ENCODE measurements around the gene NCAN.

Gene NCAN

GRCh38 chr19:19262190-19263057 is 50.7 kb downstream of the NCAN start:
- DNase-seq: no peak

GRCh38 chr19:19263886-19264487 is 52.2 kb downstream of the NCAN start:
- no peak for DNase-seq

DNA sequence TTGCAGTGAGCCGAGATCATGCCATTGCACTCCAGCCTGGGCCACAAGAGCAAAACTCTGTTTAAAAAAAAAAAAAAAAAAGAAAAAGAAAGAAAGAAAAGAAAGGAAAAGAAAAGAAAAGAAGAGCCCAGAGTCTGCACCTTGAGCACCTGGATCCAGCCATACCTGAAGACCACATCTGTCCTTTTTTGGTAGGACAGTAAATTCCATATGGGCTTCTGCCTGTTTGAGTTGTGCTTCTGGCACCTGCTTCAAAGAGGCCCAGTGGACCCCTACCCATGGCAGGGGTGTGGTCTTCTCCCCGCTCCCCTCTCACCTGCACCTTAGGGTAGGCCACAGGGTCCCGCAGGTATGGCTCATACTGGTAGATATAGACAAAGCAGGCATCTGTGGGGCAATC is 55.5 kb downstream of the NCAN start:
- DNase-seq: no peak

GRCh38 chr19:19268453-19269385 is 57.0 kb downstream of the NCAN start:
- no peak for DNase-seq

DNA sequence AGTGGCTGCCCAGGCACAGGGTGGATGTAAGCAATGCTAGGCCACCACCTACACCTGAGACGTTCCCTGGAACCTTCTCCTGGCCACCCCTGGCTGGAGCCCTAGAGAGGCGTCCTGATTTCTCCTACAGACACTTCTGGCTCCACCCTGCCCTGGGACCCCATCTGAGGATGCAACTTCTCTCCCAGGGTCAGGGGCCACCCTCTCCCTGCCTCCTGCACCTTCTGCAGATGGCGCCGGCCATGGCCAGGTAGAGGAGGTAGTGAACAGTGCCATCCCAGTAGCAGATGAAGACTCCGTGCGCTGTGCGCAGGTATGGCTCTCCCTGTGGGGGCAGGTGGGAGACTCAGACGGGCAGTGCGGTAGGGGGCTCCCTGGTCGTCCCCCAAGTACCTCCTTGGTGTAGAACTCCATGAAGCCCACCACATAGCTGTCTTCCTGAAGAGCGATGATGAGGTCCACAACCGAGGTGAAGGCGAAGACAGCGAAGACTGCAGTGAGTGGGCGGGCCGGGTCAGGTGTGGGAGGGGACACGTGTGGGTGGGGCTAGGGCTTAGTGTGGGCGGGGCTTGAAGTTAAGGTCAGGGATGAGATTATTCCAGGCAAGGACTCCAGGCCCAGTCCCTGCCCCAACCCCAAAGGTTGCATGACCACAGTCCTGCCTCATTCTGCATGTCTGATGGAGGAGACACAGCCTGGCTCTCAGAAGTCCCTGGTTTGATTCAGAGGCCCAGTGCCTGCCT is 58.4 kb downstream of the NCAN start:
- no peak for DNase-seq

- no peak for DNase-seq
Measured at GRCh38 chr19:19270749-19271571, 59.2 kb downstream of the NCAN start.

DNA sequence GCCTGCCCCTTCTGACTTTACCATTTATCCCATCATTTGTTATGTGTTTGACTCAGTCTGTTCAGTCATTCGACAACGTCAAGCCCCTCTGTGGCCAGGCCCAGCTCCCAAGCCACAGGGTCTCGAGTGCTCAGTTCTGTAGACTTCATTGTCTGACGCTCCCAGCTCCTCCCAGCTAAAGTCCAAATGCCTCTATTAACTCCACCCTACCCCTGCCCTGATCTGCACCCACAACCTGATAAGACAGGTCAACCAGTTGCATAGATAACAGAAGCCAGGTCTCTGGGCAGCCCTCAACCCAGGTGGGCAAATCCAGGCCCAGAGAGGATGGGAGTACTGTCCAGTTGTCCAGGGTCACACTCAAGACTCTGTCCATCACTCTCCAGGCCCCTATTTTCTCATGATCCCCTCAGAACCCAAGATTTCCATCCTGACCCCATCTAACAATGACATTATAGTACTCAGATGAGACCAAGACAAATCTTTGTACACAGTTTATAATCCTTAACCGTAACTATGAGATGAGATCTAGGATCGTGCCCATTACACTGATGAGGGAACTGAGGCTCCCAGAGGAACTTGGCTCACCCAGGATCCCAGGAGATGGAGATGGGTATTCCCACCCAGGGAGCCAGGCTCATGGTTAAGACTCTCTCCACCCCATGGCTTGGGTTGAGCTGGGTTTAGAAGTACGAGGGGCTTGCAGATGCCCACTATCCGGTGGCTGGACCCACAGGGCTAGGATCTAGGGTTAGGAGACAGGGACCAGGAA is 60.3 kb downstream of the NCAN start:
- DNase-seq: no peak

DNA sequence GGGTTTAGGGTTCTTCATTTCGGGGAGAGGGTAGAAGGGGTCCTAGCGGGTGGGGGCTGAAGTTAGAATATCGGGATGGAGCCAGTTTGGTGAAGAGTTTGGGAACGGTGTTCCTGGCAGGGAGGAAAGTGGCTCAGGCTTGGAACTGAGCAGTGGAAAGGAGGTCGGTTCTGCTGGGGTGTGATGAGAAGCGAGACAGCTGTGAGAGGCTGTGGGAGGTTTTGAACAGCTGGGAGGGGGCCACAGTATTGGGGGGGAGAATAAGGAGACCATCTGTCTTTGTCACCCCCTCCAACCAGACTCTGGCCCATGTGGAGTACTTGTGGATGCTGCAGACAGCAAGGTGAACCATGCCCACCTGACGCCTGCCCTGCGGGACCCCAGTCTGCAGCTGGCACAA is 62.4 kb downstream of the NCAN start:
- no peak for DNase-seq

DNA sequence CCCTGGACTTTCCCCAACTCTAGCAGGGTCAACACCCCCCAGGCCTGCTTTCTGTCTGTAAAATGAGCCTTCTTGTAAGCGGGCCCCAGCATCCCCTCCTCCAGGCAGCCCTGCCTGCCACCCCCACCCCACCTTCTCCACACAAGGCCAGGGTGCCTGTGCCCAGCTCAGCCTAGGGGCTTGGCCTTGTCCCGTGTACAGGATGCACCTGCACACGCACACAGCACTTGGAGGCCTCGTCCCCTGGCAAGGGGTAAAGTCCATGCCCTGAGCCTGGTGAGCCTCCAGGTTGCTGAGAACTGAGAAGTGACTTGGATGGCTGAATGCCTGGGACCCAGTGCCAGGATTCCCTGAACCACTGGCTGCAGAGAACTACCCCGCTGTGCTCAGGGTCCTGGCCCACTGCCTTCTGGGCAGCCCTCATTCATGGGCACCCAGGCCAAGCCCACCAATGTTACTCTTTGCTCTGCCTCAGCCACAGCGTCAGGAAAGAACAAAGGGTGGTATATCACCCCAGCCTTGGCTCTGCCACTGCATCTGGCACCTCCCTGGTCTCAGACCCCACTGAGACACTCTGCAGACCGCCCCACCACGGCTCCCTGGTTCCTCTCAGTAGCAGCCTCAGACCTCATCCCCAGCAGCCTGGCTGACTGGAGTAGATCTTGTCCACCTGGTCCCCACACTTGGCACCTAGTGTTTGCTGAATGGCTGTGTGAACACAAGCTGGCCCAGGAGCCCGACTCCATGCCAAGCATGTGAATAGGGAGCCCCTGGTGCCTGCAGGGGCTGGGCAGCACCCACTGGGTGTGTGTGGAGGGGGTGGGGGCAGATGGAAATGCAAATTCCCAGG is 63.2 kb downstream of the NCAN start:
- DNase-seq: no peak

DNA sequence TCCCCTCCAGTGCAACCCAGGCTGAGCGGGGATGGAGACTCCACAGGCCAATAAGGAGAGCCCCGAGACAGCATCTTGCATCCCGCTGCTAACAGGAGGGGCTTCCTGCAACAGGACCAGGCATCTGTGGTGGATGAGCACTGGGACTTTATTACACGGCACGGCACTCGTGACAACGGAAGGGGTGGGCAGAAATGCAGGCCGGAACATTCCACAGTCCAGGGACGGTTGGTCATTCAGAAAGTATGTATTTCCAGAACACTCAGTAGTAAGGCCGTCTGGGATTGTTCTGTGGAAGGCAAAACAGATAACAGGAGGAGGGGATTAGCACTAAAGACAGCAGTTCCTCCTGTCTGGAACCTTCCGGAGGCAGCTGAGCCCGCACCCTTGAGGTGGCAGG is 64.6 kb downstream of the NCAN start:
- no peak for DNase-seq

DNA sequence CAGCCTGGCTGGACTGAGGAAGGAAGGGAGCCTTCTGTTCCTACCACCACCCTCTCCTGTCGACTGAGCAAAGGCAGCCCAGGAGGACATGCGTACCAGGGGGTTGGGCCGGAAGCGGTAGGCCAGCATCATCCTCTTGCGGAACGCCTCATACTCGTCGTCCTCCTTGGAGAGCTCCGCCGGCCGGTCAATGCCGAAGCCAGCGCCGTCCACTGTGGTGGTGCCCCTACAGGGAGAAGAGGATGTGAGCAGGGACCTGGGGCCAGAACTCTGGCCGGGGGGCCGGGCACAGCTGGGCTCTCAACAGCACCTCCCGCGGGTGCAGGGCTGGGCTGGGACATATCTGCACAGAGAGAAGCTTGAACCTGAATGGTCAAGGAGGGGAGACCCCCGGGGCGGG is 65.1 kb downstream of the NCAN start:
- no peak for DNase-seq

DNA sequence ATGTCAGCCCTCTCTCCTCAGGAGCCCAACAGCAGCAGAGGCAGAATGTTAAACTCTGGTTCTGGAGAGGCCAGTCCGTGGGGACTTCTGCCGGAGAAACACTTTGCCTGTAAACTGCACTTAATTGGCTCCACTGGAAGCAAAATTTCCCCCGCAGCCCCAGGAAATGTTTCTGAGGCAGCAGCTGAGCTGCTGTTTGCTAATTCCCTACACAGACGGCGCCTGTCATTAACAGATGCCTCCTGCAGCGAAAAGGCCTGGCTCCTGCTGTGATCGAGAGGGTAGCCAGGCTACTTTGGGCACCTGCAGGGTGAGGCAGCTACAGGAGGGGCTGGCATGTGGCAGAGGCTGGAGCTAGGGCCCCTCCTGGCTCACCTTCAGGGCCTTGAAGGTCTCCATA is 66.6 kb downstream of the NCAN start:
- DNase-seq: no peak

GRCh38 chr19:19279062-19279612 is 67.4 kb downstream of the NCAN start:
- no peak for DNase-seq

GRCh38 chr19:19279853-19280252 is 68.1 kb downstream of the NCAN start:
- DNase-seq: no peak

DNA sequence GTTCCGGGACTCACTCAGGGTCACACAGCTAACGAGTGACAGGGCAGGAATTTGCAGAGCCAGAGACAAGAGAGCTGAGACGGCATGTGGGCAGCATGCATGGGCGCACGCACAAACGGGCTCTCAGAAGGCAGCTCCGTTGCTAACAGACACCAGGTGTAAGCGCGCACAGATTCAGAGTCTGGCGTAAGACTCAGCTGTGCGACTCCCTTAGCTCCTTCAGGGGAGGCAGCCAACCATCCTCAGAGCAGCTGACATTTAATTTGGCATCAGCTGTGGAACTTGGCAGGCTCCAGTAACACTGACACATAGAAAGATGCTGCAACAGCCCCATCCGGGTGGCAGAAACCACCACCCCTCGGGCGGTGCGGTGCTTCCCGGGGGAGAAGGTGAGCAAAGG is 68.8 kb downstream of the NCAN start:
- DNase-seq: no peak

DNA sequence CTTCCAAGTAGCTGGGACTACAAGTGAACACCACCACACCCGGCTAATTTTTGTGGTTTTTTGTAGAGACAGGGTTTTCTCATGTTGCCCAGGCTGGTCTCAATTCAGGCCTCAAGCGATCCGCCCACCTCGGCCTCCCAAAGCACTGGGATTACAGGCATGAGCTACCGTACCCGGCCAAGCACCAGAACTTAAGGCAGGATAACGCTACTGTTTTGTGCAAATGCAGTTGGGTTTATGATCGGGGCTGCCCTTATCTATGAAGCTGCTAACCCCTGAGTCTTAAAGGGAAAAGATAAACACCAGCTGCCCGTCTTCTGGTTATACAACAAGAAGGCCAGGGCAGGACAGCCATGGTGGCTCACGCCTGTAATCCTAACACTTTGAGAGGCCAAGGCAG is 73.9 kb downstream of the NCAN start:
- no peak for DNase-seq

- DNase-seq: no peak
Measured at GRCh38 chr19:19292607-19293006, 80.8 kb downstream of the NCAN start.

GRCh38 chr19:19294914-19295313 is 83.2 kb downstream of the NCAN start:
- DNase-seq: no peak

DNA sequence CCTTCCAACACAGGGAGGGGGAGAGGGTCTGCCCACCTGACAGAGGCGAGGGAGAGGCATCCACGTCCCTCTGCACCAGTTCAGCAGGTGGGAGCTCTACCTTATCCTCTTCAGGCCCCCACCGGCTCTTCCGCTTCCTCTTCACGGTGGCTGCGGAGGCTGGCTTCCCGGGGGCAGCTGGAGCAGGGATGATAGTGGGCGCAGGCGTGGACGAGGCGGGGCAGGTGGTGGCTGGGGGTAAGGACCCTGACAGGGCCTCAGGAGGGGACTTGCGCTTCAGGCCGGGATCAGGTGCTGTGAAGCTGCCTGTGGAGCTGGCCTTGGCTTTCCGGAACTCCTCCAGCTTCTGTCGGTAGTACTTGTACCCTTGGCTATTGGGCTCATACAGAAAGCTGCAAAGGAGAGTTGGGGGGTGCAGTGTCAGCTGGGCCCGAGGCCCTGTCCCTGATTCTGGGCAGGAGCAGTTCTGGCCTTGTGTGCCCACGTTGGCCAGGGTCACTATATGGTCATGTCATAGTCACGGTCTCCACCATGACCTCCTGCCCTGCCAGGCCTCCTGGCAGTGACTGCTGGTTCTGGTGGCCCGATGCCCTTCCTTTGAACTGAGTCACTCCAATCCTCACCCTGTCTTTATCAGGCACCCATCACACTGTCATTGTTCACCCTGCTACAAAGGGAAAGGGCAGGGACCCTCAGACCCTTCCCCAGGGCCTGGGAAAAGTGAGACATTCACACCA is 85.4 kb downstream of the NCAN start:
- no peak for DNase-seq
